Activated naive CD8-positive, alpha-beta T cell treated with anti-CD3 and anti-CD28 coated beads, Interleukin-2, amount 10 ng/mL, durations not matched to agents 7 days and 5 days (primary cell): ENCODE results near the gene SMS. TPM values are rescaled to one million over a fixed set of nuclear protein-coding genes. Genes with fewer than 3 reads are reported as not detected.
"Not testable (repeated sequence)": the region's sequence is repeated elsewhere in the genome, so short reads cannot be mapped to it uniquely, and the experiment has no call there.

Experiments
- ATAC-seq: fragments of 150-1000 bp; cut with Tn5 transposase; one replicate; pipeline ENCODE4 v1.10.0; 2021; ENCODE audit warnings: low read depth, moderate library complexity
- POLR2A ChIA-PET: fragments of 350-600 bp; sonication (Branson Sonifier 250); formaldehyde crosslinking; loops from one replicate; lab custom pipeline; 2021; ENCODE audit warnings: antibody characterized with exemption; lab: Charles Lee
- DNase-seq: peaks from one replicate; pipeline ENCODE4 v3.0.0; 2021
- H3K27ac Mint-ChIP-seq: one replicate; pipeline ENCODE4 v1.8.0; 2022; ENCODE audit warnings: mild to moderate bottlenecking, mixed read lengths
- H3K27me3 Mint-ChIP-seq: one replicate; pipeline ENCODE4 v1.8.0; 2022; ENCODE audit warnings: mild to moderate bottlenecking, moderate library complexity, mixed read lengths
- H3K36me3 Mint-ChIP-seq: one replicate; pipeline ENCODE4 v1.8.0; 2021; ENCODE audit warnings: mild to moderate bottlenecking, mixed read lengths
- H3K4me1 Mint-ChIP-seq: one replicate; pipeline ENCODE4 v1.8.0; 2021; ENCODE audit warnings: mixed read lengths
- H3K4me3 Mint-ChIP-seq: one replicate; pipeline ENCODE4 v1.8.0; 2022; ENCODE audit warnings: mild to moderate bottlenecking, moderate library complexity, mixed read lengths
- H3K9me3 Mint-ChIP-seq: one replicate; pipeline ENCODE4 v1.8.0; 2021; ENCODE audit warnings: mixed read lengths
- total RNA-seq, 2 experiments: library from RNA; stranded (reverse); gene quantifications; one replicate each; pipeline ENCODE4 v1.2.3, GENCODE V29; 2021

SMS gene
- total RNA-seq, 2 experiments from 2014 or later: 64.1 to 67.4 TPM

DNA sequence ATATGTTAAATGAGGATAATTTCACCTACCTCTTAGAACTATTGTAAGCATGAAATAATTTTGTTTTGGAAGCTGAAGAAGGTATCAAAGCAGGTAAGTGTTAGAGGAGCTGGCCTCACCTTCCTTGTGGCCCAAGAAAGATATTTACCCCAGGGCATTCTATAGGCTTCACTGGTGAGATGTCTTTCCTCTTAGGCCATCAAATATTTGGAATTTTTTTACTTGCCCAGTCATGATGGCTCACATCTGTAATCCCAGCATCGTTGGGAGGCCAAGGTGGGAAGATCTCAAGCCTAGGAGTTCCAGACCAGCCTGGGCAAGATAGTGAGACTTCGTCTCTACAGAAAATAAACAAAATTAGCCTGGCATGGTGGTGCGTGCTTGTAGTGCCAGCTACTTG lies 6.1 kb upstream of the SMS start:
- DNase-seq (no peak), ATAC-seq (no peak)
- Mint-ChIP-seq H3K4me1 (peaks cover 13% of the 10 kb centered on the region), H3K36me3 (peaks cover 8% of the 10 kb centered on the region), H3K27me3 (no peaks in the 10 kb centered on the region), H3K27ac (no peak overlapping the region), H3K4me3 (no peak overlapping the region), H3K9me3 (peaks cover 2% of the 10 kb centered on the region)
- POLR2A ChIA-PET: no interaction called here

DNA sequence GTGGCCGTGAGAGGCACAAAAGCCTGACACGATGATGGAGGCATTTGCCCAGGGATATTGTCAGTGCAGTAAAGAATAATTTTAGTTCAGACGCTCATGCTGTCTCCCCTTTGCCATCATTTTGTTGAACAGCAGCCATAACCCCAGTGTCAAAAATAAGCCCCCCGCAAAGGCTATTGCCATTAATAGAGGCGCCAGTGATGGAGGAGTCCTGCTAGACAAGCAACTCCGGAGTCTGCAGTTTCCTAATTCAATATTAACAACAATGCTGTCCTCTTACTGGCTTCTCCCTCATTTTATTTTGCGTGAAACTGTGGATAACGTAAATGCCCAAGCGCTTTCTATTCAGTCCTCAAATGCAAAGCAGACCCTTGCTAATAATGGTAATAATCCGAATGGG lies 603 bp upstream of the SMS start:
- ATAC-seq: no peak
- POLR2A ChIA-PET: no interaction called here
- Mint-ChIP-seq H3K4me3 (peak overlapping the region; percentile 63), H3K27me3 (no peaks in the 10 kb centered on the region), H3K9me3 (no peaks in the 10 kb centered on the region), H3K27ac (peak overlapping the region; percentile 54), H3K4me1 (peaks cover 21% of the 10 kb centered on the region), H3K36me3 (peaks cover 8% of the 10 kb centered on the region)
- DNase-seq: no peak

GRCh38 chrX:21943460-21944135 lies 3.1 kb downstream of the SMS start:
- ATAC-seq: no peak
- POLR2A ChIA-PET: no interaction called here
- peak overlapping the region; percentile 48 for H3K4me3 Mint-ChIP-seq
- peak overlapping the region; percentile 66 for H3K27ac Mint-ChIP-seq
- H3K27me3 Mint-ChIP-seq: no peaks in the 10 kb centered on the region
- peaks cover 29% of the 10 kb centered on the region for H3K4me1 Mint-ChIP-seq
- no peaks in the 10 kb centered on the region for H3K9me3 Mint-ChIP-seq
- H3K36me3 Mint-ChIP-seq: peaks cover 11% of the 10 kb centered on the region
- DNase-seq: no peak

DNA sequence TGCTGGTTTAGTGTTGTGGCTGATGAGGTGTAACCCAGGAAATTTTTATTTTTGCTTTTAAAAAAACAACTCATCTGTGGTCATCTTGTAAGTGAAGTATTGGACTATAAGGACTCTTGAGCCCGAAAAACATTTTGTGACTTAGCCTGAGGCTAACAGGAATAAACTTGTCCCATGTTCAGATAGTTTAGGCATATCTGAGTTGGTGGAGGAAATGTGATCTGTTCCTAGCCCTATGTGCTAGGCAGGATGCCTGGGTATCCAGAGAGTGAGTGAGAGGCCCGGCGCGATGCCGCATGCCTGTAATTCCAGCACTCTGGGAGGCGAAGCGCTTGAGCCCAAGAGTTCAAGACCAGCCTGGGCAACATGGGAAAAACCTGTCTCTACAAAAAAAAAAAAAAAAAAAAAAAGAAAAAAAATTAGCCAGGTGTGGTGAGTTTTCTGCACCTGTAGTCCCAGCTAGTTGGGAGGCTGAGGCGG lies 3.7 kb downstream of the SMS start:
- peaks cover 11% of the 10 kb centered on the region for H3K36me3 Mint-ChIP-seq
- H3K4me3 Mint-ChIP-seq: no peak overlapping the region
- H3K9me3 Mint-ChIP-seq: no peaks in the 10 kb centered on the region
- peaks cover 29% of the 10 kb centered on the region for H3K4me1 Mint-ChIP-seq
- POLR2A ChIA-PET: no interaction called here
- H3K27me3 Mint-ChIP-seq: no peaks in the 10 kb centered on the region
- no peak overlapping the region for H3K27ac Mint-ChIP-seq
- ATAC-seq (no peak), DNase-seq (no peak)

DNA sequence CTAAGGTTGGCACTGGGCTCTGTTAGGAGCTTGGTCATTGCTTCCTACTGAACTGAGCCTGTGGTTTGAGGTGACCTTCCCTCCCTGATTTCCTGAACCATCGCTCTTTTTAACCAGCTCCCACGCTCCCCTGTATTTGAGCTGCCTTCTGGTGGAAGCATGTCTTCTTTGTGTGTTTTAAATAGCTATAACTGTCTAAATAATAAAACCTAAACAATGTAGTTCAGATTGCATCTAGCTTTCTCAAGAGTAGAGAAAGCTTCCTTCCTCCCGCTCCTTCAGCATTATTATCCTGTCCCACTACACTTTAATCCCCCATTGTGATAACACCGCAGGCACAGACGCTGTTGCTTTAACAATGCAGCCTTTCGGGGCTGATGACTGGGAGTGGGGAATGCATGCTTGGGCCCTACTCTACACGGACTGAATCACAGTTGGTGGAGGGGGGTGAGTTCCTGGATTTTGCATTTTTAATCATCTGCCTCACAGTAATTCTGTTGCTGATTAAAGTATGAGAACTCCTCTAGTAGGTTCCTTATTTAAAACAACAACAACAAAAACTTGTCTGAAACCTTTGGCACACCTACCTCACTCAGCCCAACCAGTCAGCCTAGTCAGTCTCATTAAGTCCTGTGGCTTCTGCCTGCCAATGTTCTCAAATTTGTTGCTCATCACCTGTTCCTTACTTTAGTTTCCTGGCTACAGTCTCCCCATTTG lies 6.6 kb downstream of the SMS start:
- H3K4me3 Mint-ChIP-seq: no peak overlapping the region
- H3K36me3 Mint-ChIP-seq: peaks cover 16% of the 10 kb centered on the region
- POLR2A ChIA-PET: no interaction called here
- DNase-seq (no peak), ATAC-seq (no peak)
- H3K4me1 Mint-ChIP-seq: peaks cover 33% of the 10 kb centered on the region
- no peaks in the 10 kb centered on the region for H3K27me3 Mint-ChIP-seq
- H3K9me3 Mint-ChIP-seq: no peaks in the 10 kb centered on the region
- H3K27ac Mint-ChIP-seq: no peak overlapping the region

DNA sequence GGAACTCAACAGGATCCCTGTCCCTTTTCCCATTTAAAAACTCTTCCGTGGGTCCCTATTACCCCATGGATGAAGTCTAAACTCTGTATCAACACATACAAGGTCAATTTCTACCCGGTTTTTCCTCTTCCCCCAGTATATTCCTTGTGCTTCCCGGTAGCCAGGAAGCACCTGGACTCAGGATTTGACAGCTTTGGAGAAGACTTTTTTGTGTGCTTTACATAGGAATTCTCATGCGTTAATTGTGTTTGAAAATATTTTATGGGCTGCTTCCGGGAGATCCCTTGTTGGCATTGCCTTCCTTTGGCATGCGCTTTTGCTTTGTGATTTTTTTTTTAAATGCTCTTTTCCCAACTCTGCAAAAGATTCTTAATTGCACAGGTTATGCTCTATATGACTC lies 7.2 kb downstream of the SMS start:
- no peak for ATAC-seq
- Mint-ChIP-seq H3K4me3 (no peak overlapping the region), H3K4me1 (peaks cover 28% of the 10 kb centered on the region), H3K27ac (no peak overlapping the region), H3K36me3 (peaks cover 12% of the 10 kb centered on the region), H3K9me3 (no peaks in the 10 kb centered on the region), H3K27me3 (no peaks in the 10 kb centered on the region)
- no peak for DNase-seq
- POLR2A ChIA-PET: no interaction called here

DNA sequence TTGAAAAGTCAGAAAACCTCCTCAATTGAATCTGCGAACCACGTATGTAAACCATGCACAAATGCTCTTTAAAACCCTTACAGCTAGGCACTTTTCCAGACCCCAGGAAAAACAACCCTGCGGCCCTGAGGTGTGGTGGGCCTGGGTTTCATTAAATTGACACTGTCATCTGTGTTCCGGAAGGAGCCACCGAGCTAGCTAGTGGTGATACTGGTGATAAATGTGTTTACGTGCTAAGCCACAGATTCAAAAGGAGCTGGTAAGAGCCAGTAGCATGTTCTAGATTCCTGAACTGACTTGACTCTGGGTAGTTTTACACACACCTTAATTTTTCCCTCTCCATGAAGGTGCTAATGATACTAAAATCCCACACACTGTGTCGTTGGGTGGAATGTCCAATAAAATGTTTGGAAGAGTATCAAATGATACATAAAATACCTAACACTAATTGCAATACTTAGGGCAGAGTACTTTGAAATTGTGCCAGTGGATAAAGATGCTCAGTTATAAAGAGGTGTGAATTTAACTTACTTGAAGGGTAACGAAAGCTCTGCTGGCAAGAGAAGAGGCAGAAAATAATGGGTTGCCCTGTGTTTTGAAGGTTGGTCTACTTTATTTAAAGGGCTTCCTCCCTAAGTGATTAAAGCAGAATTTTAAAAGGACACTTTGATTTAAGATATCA lies 8.5 kb downstream of the SMS start:
- DNase-seq: no peak
- H3K27ac Mint-ChIP-seq: no peak overlapping the region
- H3K4me3 Mint-ChIP-seq: no peak overlapping the region
- ATAC-seq: no peak
- POLR2A ChIA-PET: no interaction called here
- no peaks in the 10 kb centered on the region for H3K9me3 Mint-ChIP-seq
- peaks cover 20% of the 10 kb centered on the region for H3K4me1 Mint-ChIP-seq
- peaks cover 9% of the 10 kb centered on the region for H3K36me3 Mint-ChIP-seq
- H3K27me3 Mint-ChIP-seq: no peaks in the 10 kb centered on the region

- no peak overlapping the region for H3K27ac Mint-ChIP-seq
- H3K4me1 Mint-ChIP-seq: peaks cover 19% of the 10 kb centered on the region
- no peak overlapping the region for H3K4me3 Mint-ChIP-seq
- peaks cover 9% of the 10 kb centered on the region for H3K36me3 Mint-ChIP-seq
- H3K9me3 Mint-ChIP-seq: no peaks in the 10 kb centered on the region
- POLR2A ChIA-PET: no interaction called here
- DNase-seq: no peak
- no peaks in the 10 kb centered on the region for H3K27me3 Mint-ChIP-seq
- no peak for ATAC-seq
Observed at GRCh38 chrX:21949689-21950088, 9.2 kb downstream of the SMS start.

DNA sequence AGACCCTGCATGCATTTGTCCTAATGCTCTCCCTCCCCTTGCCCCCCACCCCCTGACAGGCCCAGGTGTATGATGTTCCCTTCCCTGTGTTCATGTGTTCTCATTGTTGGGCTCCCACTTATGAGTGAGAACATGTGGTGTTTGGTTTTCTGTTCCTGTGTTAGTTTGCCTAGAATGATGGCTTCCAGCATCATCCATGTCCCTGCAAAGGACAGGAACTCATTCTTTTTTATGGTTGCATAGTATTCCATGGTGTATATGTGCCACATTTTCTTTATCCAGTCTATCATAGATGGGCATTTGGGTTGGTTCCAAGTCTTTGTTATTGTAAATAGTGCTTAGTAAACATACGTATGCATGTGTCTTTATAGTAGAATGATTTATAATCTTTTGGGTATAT lies 10.0 kb downstream of the SMS start:
- not testable (repeated sequence) for ATAC-seq
- peaks cover 12% of the 10 kb centered on the region for H3K36me3 Mint-ChIP-seq

GRCh38 chrX:21952624-21953023 lies 12.1 kb downstream of the SMS start:
- Mint-ChIP-seq H3K27ac (no peak overlapping the region), H3K4me3 (no peak overlapping the region), H3K36me3 (peaks cover 13% of the 10 kb centered on the region), H3K4me1 (peaks cover 14% of the 10 kb centered on the region), H3K27me3 (no peaks in the 10 kb centered on the region), H3K9me3 (no peaks in the 10 kb centered on the region)
- POLR2A ChIA-PET: no interaction called here
- ATAC-seq (no peak), DNase-seq (no peak)

More for the DNA sequence above, 10.0 kb downstream of the SMS start:
- H3K9me3 Mint-ChIP-seq, H3K27ac Mint-ChIP-seq, H3K27me3 Mint-ChIP-seq, H3K4me3 Mint-ChIP-seq, POLR2A ChIA-PET, DNase-seq: not testable (repeated sequence)
- H3K4me1 Mint-ChIP-seq: peaks cover 21% of the 10 kb centered on the region

GRCh38 chrX:21953195-21953830 lies 12.8 kb downstream of the SMS start:
- H3K36me3 Mint-ChIP-seq, H3K4me3 Mint-ChIP-seq, DNase-seq, H3K9me3 Mint-ChIP-seq, H3K27me3 Mint-ChIP-seq, ATAC-seq, POLR2A ChIA-PET: not testable (repeated sequence)
- Mint-ChIP-seq H3K27ac (peak overlapping the region; percentile 25), H3K4me1 (peaks cover 18% of the 10 kb centered on the region)

DNA sequence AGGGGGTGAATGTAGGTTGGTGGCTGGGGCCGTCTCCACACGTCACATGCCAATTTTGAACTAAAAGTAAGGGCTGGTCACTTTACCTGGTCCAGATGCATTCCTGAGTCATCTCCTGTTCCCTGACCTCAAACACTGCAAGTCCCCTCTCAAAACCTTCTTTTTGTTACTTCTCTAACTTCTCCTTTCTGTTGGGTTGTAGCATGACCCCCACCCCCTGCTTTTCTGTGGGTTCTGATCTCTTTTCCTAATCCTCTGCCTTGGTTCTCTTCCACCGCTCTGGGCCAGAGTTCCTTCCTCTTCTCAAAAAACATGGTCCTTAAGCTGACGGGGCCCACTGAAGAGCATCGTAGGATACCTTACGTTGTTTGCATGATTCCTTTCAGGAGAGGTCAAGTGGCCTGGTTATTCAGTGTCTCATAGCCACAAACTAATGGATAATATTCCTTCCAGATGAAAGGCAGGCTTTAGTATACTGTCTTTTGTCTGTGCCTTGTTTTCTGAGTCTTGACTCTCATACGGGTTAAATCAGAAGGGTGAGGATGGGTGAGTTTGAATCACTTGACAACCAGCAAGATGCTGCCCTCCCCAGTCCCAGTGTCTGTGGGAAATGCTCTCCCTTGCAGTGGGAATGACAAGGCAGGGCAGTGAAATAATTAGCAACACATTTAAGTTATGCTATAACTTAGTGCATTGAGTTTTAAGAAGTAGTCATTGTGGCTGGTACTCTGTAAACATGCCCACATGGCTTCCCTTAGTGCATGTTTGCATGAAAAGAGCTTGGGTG lies 15.1 kb downstream of the SMS start:
- Mint-ChIP-seq H3K4me3 (no peak overlapping the region), H3K27ac (no peak overlapping the region), H3K4me1 (peaks cover 30% of the 10 kb centered on the region), H3K36me3 (peaks cover 7% of the 10 kb centered on the region), H3K9me3 (no peaks in the 10 kb centered on the region), H3K27me3 (no peaks in the 10 kb centered on the region)
- ATAC-seq (no peak), DNase-seq (no peak)
- POLR2A ChIA-PET: no interaction called here

DNA sequence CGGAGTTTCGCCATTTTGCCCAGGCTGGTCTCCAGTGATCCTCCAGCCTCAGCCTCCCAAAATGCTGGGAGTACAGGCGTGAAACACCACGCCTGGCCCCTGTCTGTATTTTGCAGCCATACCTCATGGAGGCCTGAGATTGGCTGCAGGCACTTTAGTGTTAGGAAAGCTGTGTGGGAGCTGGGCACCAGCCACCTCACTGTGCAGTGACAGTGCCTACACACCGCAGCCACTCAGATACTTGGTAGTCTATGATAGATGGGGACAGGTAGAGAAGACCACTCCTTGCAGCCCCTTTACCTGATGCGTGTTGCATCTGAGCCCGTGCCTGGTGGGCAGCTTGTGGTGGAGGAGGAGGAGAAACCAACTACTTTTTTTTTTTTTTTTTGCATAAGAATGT lies 16.3 kb downstream of the SMS start:
- POLR2A ChIA-PET: no interaction called here
- Mint-ChIP-seq H3K27me3 (no peaks in the 10 kb centered on the region), H3K9me3 (no peaks in the 10 kb centered on the region), H3K36me3 (peaks cover 5% of the 10 kb centered on the region), H3K27ac (no peak overlapping the region), H3K4me3 (no peak overlapping the region), H3K4me1 (peaks cover 29% of the 10 kb centered on the region)
- no peak for DNase-seq
- ATAC-seq: no peak
